MM.1S (cell line): Measurements from ENCODE around the gene WT1.

Experiments
- EZH2phosphoT487 ChIP-seq: fragments of 300-600 bp; sonication (generic); IDR thresholded peaks from 2 replicates; pipeline ENCODE4 v1.6.1; 2018; ENCODE audit warnings: antibody characterized with exemption, low read length
- TF ChIP-seq, protein P1 (sequence below): fragments of 300-600 bp; sonication (generic); IDR thresholded peaks from 2 replicates; pipeline ENCODE4 v1.5.1; 2016; ENCODE audit warnings: antibody characterized with exemption, low read length, mixed read lengths

DNA sequence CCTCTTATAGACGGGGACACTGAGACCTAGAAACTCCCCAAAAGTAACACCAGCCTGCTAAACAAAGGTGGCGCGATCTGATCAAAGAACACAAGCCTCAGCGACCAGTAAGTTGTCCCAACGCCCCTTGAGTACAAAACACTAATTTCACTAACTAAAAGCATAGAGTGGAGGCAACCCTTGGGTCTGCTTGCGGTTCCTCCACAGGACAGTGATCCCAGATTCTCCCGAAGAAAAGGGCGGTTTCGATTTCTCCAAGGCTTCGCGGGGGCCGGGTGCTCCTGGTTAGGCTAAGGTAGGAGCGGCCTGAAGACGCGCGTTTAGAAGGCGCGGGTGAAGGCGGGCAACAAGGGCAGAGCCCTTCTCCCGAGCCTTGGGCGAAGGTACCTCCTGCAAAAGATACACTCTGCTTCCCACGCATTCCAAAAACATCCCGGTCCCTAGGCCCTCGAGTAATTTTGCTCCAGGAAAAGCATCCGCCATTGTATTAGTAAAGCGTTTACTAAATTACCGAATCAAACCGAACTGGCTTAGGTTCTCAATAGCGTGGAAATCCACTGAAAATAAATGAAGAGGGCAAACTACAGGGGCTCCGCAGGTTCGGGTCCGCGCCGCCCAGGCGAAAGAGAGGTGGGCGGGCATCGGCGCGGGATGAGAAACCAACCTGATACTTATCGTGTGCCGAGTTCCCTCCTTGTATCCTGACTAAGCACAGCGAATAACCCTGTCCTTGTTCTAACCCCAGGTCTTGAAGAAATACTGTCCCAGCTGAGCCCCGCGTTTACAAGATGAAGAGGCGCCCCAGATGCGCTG, 2.0 kb downstream of the WT1 start:
- TF ChIP-seq, protein P1, sequence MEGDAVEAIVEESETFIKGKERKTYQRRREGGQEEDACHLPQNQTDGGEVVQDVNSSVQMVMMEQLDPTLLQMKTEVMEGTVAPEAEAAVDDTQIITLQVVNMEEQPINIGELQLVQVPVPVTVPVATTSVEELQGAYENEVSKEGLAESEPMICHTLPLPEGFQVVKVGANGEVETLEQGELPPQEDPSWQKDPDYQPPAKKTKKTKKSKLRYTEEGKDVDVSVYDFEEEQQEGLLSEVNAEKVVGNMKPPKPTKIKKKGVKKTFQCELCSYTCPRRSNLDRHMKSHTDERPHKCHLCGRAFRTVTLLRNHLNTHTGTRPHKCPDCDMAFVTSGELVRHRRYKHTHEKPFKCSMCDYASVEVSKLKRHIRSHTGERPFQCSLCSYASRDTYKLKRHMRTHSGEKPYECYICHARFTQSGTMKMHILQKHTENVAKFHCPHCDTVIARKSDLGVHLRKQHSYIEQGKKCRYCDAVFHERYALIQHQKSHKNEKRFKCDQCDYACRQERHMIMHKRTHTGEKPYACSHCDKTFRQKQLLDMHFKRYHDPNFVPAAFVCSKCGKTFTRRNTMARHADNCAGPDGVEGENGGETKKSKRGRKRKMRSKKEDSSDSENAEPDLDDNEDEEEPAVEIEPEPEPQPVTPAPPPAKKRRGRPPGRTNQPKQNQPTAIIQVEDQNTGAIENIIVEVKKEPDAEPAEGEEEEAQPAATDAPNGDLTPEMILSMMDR, result no peak
- TF ChIP-seq EZH2phosphoT487, result no peak
